Adrenal gland (tissue), 12 donors: ENCODE measurements around the gene STIP1. TPM values are rescaled to one million over a fixed set of nuclear protein-coding genes. Genes with fewer than 3 reads are reported as not detected.

Experiments
- DNase-seq, 7 donors: peaks; one replicate each; pipeline ENCODE4 v3.0.0-alpha.2; 2019 to 2020
- H3K27ac ChIP-seq, 5 donors: fragments of 200-600 bp; sonication (generic) in 4 of 5; 1 replicate in 3 of 5; 2 replicates in 2 of 5; pipeline versions ENCODE4 v1.5.1 to v1.8.0; 2016 to 2020; ENCODE audit warnings: mild to moderate bottlenecking in 1 of 5
- H3K27me3 ChIP-seq: fragments of 200-600 bp; 2 replicates; pipeline ENCODE4 v1.8.0; 2021
- H3K36me3 ChIP-seq, 2 donors: fragments of 200-600 bp; replicated peaks in 1 of 2; 1 replicate in 1 of 2; 2 replicates in 1 of 2; pipeline versions ENCODE4 v1.5.1 to v1.8.0; 2018 to 2022
- H3K4me1 ChIP-seq, 2 donors: fragments of 200-600 bp; replicated peaks in 1 of 2; 1 replicate in 1 of 2; 2 replicates in 1 of 2; pipeline versions ENCODE4 v1.5.1 to v1.8.0; 2018 to 2021
- H3K4me3 ChIP-seq, 4 donors: fragments of 200-600 bp; sonication (generic) in 3 of 4; one replicate each; pipeline ENCODE4 v1.5.1; 2016 to 2018
- H3K9me3 ChIP-seq, 3 donors: fragments of 200-600 bp; sonication (generic) in 1 of 3; replicated peaks in 1 of 3; 1 replicate in 2 of 3; 2 replicates in 1 of 3; pipeline versions ENCODE4 v1.5.1 to v1.8.0; 2016 to 2021
- POLR2A ChIP-seq, 2 donors: fragments of 450-650 bp; IDR thresholded peaks; one replicate each; pipeline ENCODE4 v1.6.1; 2017; ENCODE audit warnings: antibody characterized with exemption in 2 of 2, mild to moderate bottlenecking in 2 of 2, moderate library complexity in 1 of 2
- WGBS, 4 donors: extraction: QIAGEN DNeasy Blood & Tissue Kit in 2 of 4; methylation state at CpG; one replicate each; pipeline versions ENCODE4 v1.1.5 to v1.1.7; 2013 to 2017; 5-methylcytosine and 5-hydroxymethylcytosine counted together
- intact Hi-C, 2 donors: fragments of 100-400 bp; cut with DNase I; formaldehyde crosslinking; loops; one replicate each; pipeline versions ENCODE4 v1.14.1 to v1.15.0; 2022 to 2023
- polyA plus RNA-seq, 3 donors: library from polyadenylated mRNA; stranded (reverse); fragments of 200-250 nt in 2 of 3; fragments of 350-450 nt in 1 of 3; fragmentation: Illumina TruSeq in 1 of 3; extraction: RNeasy Lipid Tissue Mini Kit (QIAGEN cat#74804) in 1 of 3; gene quantifications; one replicate each; pipeline ENCODE4 v1.2.3, GENCODE V29; 2013 to 2014
- total RNA-seq, 9 donors: library from RNA; depleted of rRNA in 4 of 9; stranded (reverse); fragments of >200 nt in 4 of 9; fragments of 120-200 nt in 1 of 9; fragmentation: NEBNext Ultra II Directional in 1 of 9; extraction: Animal tissue kit (Norgen Biotek cat#: 25700) in 1 of 9; gene quantifications; one replicate each; pipeline versions ENCODE4 v1.1.0 to v1.2.4, GENCODE V29; 2013 to 2023
- TF ChIP-seq, protein P1 (sequence below), 6 experiments: fragments of 450-650 bp in 4 of 6; fragments of 200-600 bp in 2 of 6; sonication (generic) in 1 of 6; IDR thresholded peaks; 1 replicate in 5 of 6; 2 replicates in 1 of 6; pipeline versions ENCODE4 v1.5.1 to v1.8.0; 2016 to 2021; ENCODE audit warnings: antibody characterized with exemption in 6 of 6, mild to moderate bottlenecking in 2 of 6, moderate library complexity in 1 of 6
- donor health status: healthy with polysubstance abuse.
- donor health status: Bipolar disorder and iron deficiency.
- donor health status: DM: yes; HTN: yes; CAD: no.
- donor health status: DM: no; HTN: no; CAD: no.
- donor health status: DM: no; HTN: no; CAD: no.
- donor health status: DM: yes; HTN: yes; CAD: no.

STIP1 gene
- total and polyA plus RNA-seq, 12 donors: 82.1 to 523 (median 183) TPM

DNA sequence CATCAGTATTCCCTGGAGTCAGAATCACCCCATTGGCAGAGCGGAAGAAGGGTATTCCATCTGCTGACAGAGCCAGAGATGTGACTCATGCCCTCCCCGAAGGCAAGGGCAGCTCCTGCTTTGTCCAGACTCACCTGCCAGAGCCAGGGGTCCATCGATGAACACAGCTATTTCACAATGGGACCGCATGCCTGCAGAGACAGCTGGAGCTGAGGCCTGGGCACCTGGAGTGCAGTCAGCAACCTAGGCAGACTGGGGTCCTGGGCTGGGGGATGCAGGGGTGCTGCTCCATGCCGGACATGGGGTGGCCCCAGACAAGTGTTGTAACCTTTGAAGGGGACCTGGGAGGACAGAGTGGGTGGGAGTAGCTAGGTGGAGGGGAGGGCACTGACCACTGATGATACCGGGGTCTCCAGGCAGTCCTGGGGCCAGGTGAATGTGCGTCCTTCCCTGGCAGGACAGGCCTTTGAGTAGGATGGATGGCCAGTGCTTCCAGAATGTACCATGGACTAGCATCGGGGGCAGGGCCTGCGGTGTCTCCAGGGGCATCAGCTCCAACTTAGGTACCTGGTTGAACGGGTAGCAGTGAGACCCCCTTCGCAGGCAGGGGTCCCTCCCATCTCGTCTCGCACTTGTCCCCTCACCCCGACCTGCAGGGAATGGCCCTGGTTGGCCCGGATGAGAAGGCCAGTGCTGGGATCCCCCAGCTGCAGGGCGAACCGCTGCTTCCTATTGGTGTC, 38.4 kb downstream of the STIP1 start:
- WGBS, 4 donors: 78 to 91% (median 85%) methylated on average over 8 to 17 of the region's 17 CpGs
- Histone ChIP-seq H3K27ac (peak overlapping the region in 2 of 5 donors; percentile 86 to 92), H3K4me3 (no peak overlapping the region), H3K27me3 (no peaks in the 10 kb centered on the region), H3K9me3 (no peaks in the 10 kb centered on the region), H3K36me3 (peaks cover 0 to 12% of the 10 kb centered on the region in 2 donors), H3K4me1 (peaks cover 11 to 30% of the 10 kb centered on the region in 2 donors)
- no peak for TF ChIP-seq POLR2A (IDR thresholded peaks at IDR 0.05)
- TF ChIP-seq, protein P1, sequence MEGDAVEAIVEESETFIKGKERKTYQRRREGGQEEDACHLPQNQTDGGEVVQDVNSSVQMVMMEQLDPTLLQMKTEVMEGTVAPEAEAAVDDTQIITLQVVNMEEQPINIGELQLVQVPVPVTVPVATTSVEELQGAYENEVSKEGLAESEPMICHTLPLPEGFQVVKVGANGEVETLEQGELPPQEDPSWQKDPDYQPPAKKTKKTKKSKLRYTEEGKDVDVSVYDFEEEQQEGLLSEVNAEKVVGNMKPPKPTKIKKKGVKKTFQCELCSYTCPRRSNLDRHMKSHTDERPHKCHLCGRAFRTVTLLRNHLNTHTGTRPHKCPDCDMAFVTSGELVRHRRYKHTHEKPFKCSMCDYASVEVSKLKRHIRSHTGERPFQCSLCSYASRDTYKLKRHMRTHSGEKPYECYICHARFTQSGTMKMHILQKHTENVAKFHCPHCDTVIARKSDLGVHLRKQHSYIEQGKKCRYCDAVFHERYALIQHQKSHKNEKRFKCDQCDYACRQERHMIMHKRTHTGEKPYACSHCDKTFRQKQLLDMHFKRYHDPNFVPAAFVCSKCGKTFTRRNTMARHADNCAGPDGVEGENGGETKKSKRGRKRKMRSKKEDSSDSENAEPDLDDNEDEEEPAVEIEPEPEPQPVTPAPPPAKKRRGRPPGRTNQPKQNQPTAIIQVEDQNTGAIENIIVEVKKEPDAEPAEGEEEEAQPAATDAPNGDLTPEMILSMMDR (IDR thresholded peaks at IDR 0.05): no peak
- intact Hi-C loops: no loop called here
- DNase-seq: peak in 4 of 7 donors; percentile 21 to 40 (median 32)

GRCh38 chr11:64224891-64225607, 39.1 kb downstream of the STIP1 start:
- DNase-seq: peak in 4 of 7 donors; percentile 35 to 53 (median 46)
- peak overlapping the region in 4 of 5 donors; percentile 71 to 92 (median 84) for H3K27ac ChIP-seq
- WGBS, 4 donors: 51 to 77% (median 55%) methylated on average over 13 to 22 of the region's 22 CpGs
- peaks cover 11 to 37% of the 10 kb centered on the region in 2 donors for H3K4me1 ChIP-seq
- TF ChIP-seq, protein P1 (IDR thresholded peaks at IDR 0.05): no peak
- TF ChIP-seq POLR2A (IDR thresholded peaks at IDR 0.05): no peak
- no peaks in the 10 kb centered on the region for H3K27me3 ChIP-seq
- intact Hi-C loops: no loop called here
- no peaks in the 10 kb centered on the region for H3K9me3 ChIP-seq
- H3K36me3 ChIP-seq: peaks cover 0 to 12% of the 10 kb centered on the region in 2 donors
- peak overlapping the region in 2 of 4 donors; percentile 69 to 84 for H3K4me3 ChIP-seq

DNA sequence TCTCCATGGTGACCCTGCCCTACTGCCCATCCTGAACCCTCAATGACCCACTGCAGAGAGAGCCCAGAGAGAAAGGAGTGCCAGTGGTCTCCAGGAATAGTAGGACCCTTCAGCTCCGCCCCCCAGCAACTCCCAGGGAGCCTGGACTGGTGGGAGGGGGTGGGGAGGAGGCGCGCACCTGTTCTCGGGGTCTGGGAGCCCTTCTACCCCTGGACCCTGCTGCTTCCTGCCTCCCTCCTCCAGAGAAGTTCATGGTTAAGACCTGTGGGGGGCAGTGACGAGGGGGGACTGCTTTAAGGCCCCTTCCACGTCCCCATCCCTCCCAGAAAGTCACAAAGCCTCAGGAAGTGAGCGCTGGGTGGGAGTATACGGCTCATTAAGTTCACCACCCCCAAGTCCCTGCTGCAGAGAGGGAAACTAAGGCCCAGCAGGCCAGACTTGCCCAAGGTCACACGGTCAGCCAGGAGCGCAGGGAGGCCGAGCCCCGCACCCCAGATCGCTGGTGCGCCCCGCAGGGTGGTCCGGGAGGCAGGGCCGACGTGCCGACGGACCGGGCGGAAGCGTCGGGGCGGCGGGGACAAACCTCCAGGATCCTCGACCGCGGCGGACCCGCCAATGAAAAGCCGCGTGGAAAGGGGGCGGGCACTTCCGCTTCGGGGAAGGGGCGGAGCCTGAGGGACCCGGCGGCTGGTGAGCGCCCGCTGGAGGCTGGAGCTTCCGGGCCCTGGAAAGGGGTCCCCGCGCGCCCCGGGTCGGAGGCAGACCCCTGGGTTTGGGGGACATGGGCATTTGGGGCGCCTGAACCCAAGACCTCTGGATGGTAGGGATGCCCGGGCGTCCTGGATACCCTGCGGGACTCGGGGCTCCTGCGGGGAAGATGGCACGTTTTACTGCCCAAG, 39.9 kb downstream of the STIP1 start, which contains the start of the genes NUDT22 and TRPT1:
Gene NUDT22 (plus strand): TSS at position 667 of the 899 bp plus-strand sequence. CDS start 379 bp downstream, outside the sequence.
Gene TRPT1 (minus strand): TSS at position 579 of the 899 bp plus-strand sequence. CDS start 326 bp downstream, at position 253.
- Histone ChIP-seq H3K27me3 (no peaks in the 10 kb centered on the region), H3K27ac (peak within 1 kb of the TSS; percentile 66 to 92 (median 83)), H3K9me3 (no peaks in the 10 kb centered on the region), H3K36me3 (peaks cover 0 to 12% of the 10 kb centered on the region in 2 donors), H3K4me3 (peak within 1 kb of the TSS; percentile 69 to 84 (median 74)), H3K4me1 (peaks cover 14 to 37% of the 10 kb centered on the region in 2 donors)
- TF ChIP-seq POLR2A (IDR thresholded peaks at IDR 0.05): peak; percentile 44 to 71
- TF ChIP-seq, protein P1 (IDR thresholded peaks at IDR 0.05): peak in 1 of 6 experiments; percentile 18
- peak; percentile 86 to 94 (median 90) for DNase-seq
- intact Hi-C loops: no loop called here
- 0 to 1% (median 0%) methylated on average over 11 to 54 of the region's 54 CpGs for WGBS, 4 donors
